Body of pancreas (tissue), 4 donors: ENCODE measurements around the gene CHMP2B. TPM values are rescaled to one million over a fixed set of nuclear protein-coding genes. Genes with fewer than 3 reads are reported as not detected.

Experiments used
- ATAC-seq: fragments of 150-250 bp; one replicate; pipeline ENCODE4 v1.9.1; 2016
- DNase-seq, 4 donors: peaks; one replicate each; pipeline ENCODE4 v3.0.0-alpha.2; 2019
- H3K27ac ChIP-seq, 4 donors: fragments of 200-600 bp; sonication (generic); 1 replicate in 3 of 4; 2 replicates in 1 of 4; pipeline versions ENCODE4 v1.5.1 to v1.6.1; 2016 to 2019; ENCODE audit warnings: mild to moderate bottlenecking in 1 of 4, mixed read lengths in 1 of 4, moderate library complexity in 1 of 4
- H3K27me3 ChIP-seq, 2 donors: fragments of 200-600 bp; sonication (generic); one replicate each; pipeline ENCODE4 v1.6.0; 2016; ENCODE audit warnings: mild to moderate bottlenecking in 1 of 2
- H3K36me3 ChIP-seq, 2 donors: fragments of 200-600 bp; sonication (generic); replicated peaks in 1 of 2; 2 replicates each; pipeline ENCODE4 v1.5.1; 2016; ENCODE audit warnings: low read depth in 2 of 2; ENCODE audit not compliant: insufficient read depth in 1 of 2
- H3K4me1 ChIP-seq: fragments of 200-600 bp; sonication (generic); one replicate; pipeline ENCODE4 v1.6.0; 2016
- H3K4me3 ChIP-seq, 2 donors: fragments of 200-600 bp; sonication (generic); 1 replicate in 1 of 2; 2 replicates in 1 of 2; pipeline ENCODE4 v1.5.1; 2016 to 2019
- H3K9me3 ChIP-seq, 3 donors: fragments of 200-600 bp; sonication (generic); 1 replicate in 2 of 3; 2 replicates in 1 of 3; pipeline ENCODE4 v1.5.1; 2016
- CTCF ChIP-seq, 7 experiments: fragments of 450-650 bp in 4 of 7; fragments of 200-600 bp in 3 of 7; sonication (generic) in 3 of 7; IDR thresholded peaks; one replicate each; pipeline ENCODE4 v1.5.1; 2016 to 2019; ENCODE audit warnings: antibody characterized with exemption in 7 of 7
- POLR2A ChIP-seq, 3 donors: fragments of 450-650 bp; IDR thresholded peaks; one replicate each; pipeline ENCODE4 v1.6.1; 2016; ENCODE audit warnings: antibody characterized with exemption in 3 of 3, mild to moderate bottlenecking in 2 of 3
- WGBS, 2 donors: methylation state at CpG; one replicate each; pipeline ENCODE4 v1.1.5; 2017; 5-methylcytosine and 5-hydroxymethylcytosine counted together
- intact Hi-C: fragments of 100-400 bp; cut with DNase I; formaldehyde crosslinking; loops from one replicate; pipeline ENCODE4 v1.15.1; 2023
- total RNA-seq, 2 donors: library from RNA; depleted of rRNA; stranded (reverse); fragments of >200 nt; gene quantifications; one replicate each; pipeline ENCODE4 v1.1.0, GENCODE V29; 2016

CHMP2B gene
- total RNA-seq, 2 donors from 2014 or later = 22.1 to 33.3 TPM

- intact Hi-C loops = no loop called here
These were observed 28.3 kb upstream of the CHMP2B start for GRCh38 chr3:87198774-87199173.

DNA sequence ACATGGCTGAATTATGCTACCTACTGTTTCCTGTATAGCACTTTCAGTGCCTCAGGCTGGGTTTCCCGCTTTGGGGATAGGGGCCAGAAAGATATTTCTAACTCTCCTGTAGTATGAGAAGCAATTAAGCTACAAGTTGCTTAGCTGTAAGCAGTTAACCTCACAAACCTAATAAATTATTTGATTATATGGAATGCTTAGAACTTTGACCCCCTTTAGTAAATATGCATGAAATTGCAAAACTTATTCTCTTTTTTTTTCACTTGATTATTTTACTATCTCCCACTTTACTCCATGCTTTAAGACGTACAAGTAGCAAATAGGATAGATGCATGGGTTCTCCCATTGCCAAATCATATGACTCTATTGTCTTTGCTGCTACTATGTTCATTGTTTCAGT, 27.5 kb upstream of the CHMP2B start:
- TF ChIP-seq CTCF (IDR thresholded peaks at IDR 0.05) = no peak
- TF ChIP-seq POLR2A (IDR thresholded peaks at IDR 0.05) = no peak
- DNase-seq (no peak), ATAC-seq (no peak)
- WGBS, 2 donors = 61 to 62% methylated on average over 2 of the region's 2 CpGs
- H3K36me3 ChIP-seq = no peaks in the 10 kb centered on the region
- H3K4me3 ChIP-seq = no peak overlapping the region
- no peak overlapping the region for H3K27ac ChIP-seq
- H3K27me3 ChIP-seq = no peaks in the 10 kb centered on the region
- intact Hi-C loops = no loop called here
- peaks cover 6% of the 10 kb centered on the region for H3K4me1 ChIP-seq
- H3K9me3 ChIP-seq = no peaks in the 10 kb centered on the region

More at GRCh38 chr3:87198774-87199173, 28.3 kb upstream of the CHMP2B start:
- ATAC-seq (no peak), DNase-seq (no peak)
- no peak for TF ChIP-seq CTCF (IDR thresholded peaks at IDR 0.05)
- no peak for TF ChIP-seq POLR2A (IDR thresholded peaks at IDR 0.05)
- H3K36me3 ChIP-seq = no peaks in the 10 kb centered on the region
- H3K9me3 ChIP-seq = no peaks in the 10 kb centered on the region
- no peaks in the 10 kb centered on the region for H3K27me3 ChIP-seq
- H3K4me1 ChIP-seq = peaks cover 6% of the 10 kb centered on the region
- H3K4me3 ChIP-seq = no peak overlapping the region
- H3K27ac ChIP-seq = no peak overlapping the region

- TF ChIP-seq POLR2A (IDR thresholded peaks at IDR 0.05) (no peak), CTCF (IDR thresholded peaks at IDR 0.05) (no peak)
- 70 to 75% methylated on average over 3 of the region's 3 CpGs for WGBS, 2 donors
These were observed 27.0 kb upstream of the CHMP2B start for GRCh38 chr3:87200060-87200647.

DNA sequence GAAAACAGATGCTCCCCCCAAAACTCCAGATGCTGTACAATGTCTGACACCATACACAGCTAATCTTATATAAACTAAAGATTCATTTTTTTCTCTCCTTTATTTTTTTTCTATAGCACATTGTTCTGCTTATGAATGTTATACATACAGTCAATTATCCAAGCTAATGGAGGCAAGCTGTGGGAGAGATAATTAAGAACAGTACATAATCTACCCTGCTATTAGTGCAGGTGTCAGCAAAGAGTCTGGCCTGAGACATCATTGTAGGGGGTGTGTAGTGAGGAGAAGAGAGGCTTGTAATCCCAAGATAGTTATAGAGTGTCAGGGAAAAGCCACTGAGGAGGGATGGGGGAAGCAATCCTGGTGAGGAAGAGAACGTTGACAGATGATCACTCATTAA, 25.4 kb upstream of the CHMP2B start:
- Histone ChIP-seq H3K27me3 (no peaks in the 10 kb centered on the region), H3K9me3 (no peaks in the 10 kb centered on the region), H3K27ac (no peak overlapping the region), H3K4me3 (no peak overlapping the region), H3K4me1 (peaks cover 24% of the 10 kb centered on the region), H3K36me3 (no peaks in the 10 kb centered on the region)
- TF ChIP-seq POLR2A (IDR thresholded peaks at IDR 0.05) (no peak), CTCF (IDR thresholded peaks at IDR 0.05) (no peak)
- ATAC-seq = no peak
- 92 to 97% methylated on average over 1 of the region's 1 CpG for WGBS, 2 donors
- DNase-seq = no peak
- intact Hi-C loops = no loop called here

More at GRCh38 chr3:87200060-87200647, 27.0 kb upstream of the CHMP2B start:
- no peaks in the 10 kb centered on the region for H3K36me3 ChIP-seq
- intact Hi-C loops = no loop called here
- DNase-seq (no peak), ATAC-seq (no peak)
- no peaks in the 10 kb centered on the region for H3K9me3 ChIP-seq
- no peak overlapping the region for H3K4me3 ChIP-seq
- H3K4me1 ChIP-seq = peaks cover 11% of the 10 kb centered on the region
- H3K27ac ChIP-seq = no peak overlapping the region
- H3K27me3 ChIP-seq = no peaks in the 10 kb centered on the region

DNA sequence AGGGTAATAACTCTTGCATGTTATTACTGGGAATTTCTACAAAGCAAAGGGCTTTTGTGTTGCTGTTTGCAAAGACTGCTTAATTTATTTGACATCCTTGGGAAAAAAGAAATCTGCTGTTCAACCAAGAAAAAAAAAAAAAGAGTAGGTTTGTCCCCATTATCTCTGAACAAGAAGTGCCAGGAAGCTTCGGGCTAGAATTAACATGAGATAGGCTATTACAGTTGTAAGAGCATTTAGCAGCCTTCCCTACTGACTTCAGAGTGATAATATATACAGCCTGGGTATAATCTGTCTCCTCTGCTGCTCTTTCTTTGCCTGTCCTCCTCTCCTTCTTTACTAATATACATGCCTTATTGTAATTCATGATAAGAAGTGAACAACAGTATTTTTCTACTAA, 23.3 kb upstream of the CHMP2B start:
- ATAC-seq (peak; percentile 75), DNase-seq (peak in 3 of 4 donors; percentile 16 to 54 (median 28))
- Histone ChIP-seq H3K27ac (peak overlapping the region; percentile 35 to 62 (median 44)), H3K4me1 (peaks cover 27% of the 10 kb centered on the region), H3K4me3 (no peak overlapping the region), H3K9me3 (no peaks in the 10 kb centered on the region), H3K27me3 (no peaks in the 10 kb centered on the region), H3K36me3 (no peaks in the 10 kb centered on the region)
- intact Hi-C loops = no loop called here
- 6 to 15% methylated on average over 1 of the region's 1 CpG for WGBS, 2 donors
- TF ChIP-seq CTCF (IDR thresholded peaks at IDR 0.05) (no peak), POLR2A (IDR thresholded peaks at IDR 0.05) (no peak)
